HG02763 (cell line): Measurements from ENCODE around the gene WNK2.
"Not testable (repeated sequence)": the region's sequence is repeated elsewhere in the genome, so short reads cannot be mapped to it uniquely, and the experiment has no call there.

Experiments
- ATAC-seq: cut with Tn5 transposase; IDR thresholded peaks from one replicate; pipeline ENCODE4 v1.9.1; 2021; ENCODE audit warnings: mild to moderate bottlenecking, moderate library complexity; ENCODE audit not compliant: unreplicated experiment

Gene WNK2

DNA sequence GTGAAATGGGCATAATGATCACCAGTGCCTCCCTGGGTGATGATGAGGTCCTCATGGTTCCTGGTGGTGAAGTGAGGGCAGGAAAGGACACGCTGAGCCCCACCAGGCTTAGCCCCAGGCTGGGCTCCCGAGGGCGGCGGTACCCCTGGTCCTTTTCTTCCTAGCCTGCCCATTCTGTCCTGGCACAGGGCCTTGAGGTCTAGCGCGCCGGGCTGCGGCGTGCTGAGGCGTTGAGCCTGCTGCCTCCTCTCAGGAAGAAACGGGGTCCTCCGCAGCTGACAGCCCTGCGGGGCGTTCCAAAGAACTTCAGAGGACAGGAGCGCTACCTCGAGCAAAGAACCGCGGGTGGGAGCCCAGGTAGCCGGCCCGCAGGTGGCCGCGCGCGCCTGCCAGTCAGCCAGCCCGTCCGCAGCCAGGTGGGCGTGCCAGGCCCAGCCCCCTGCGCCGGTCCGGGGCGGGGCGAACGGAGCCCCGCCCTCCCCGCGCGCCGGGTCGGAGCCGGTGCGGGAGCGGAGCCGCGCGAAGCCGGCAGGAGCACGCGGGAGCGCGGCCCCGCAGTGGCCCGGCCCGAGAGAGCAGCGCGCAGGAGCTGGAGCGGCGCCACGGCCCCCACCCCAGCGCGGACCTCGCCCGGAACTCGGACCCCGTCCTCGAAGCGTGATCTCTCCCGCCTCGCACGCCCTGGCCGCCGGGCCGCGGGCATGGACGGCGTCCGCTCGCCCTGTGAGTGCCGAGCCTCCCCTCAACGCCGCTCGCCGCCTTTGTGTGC is at the start of gene WNK2:
TSS of gene WNK2 (plus strand) at position 477 of the 769 bp plus-strand sequence. CDS start 791 bp downstream, outside the sequence.
- no peak for ATAC-seq

GRCh38 chr9:93134740-93135444 is 49.0 kb upstream of the WNK2 start:
- ATAC-seq: no peak

DNA sequence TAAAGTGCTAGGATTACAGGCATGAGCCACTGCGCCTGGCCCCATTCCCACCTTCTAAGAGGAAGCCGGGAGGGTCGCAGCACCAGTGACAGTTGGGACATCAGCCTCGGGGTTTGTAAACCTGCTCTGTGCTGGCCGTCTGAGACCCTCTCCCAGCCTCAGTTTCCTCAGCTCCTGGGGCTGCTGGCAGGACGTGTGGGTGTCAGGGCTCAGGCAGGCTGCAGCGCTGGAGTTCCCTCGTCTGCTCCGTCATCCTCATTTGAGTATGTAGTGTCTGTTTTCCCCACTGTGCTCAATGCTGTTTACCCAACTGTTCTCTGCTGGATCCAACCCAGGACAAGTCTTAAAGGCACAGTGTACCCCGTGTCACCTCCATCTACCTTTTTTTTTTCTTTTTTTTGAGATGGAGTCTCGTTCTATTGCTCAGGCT is 47.9 kb upstream of the WNK2 start:
- no peak for ATAC-seq

GRCh38 chr9:93137362-93137761 is 46.6 kb upstream of the WNK2 start:
- ATAC-seq: no peak

DNA sequence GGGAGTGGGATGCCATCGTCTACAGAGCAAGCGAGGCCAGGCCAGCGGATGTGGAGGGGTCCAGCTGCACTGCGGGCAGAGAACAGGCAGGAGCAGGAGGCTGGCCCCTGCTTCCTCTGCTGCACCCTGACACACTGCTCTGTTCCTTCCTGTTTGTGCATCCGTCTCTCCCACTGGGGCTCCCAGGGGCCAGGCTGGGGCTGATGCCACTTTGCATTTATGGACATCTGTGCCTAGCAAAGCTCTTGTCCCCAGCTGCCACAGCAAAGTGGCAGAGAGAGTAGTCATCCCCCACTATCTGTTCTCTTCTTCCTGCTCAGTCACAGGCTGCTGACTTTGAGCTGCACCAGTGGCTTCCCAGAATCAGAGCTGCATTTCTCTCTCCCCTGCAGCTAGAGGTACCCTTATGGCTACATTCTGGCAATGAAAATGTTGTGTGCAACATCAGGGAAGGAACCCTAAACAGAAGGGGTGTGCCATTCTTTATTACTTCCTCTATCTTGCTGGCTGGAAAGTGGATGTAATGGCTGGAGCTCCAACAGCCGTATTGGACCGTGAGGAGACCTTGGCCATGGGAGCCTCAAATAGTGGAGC is 45.7 kb upstream of the WNK2 start:
- ATAC-seq: no peak

DNA sequence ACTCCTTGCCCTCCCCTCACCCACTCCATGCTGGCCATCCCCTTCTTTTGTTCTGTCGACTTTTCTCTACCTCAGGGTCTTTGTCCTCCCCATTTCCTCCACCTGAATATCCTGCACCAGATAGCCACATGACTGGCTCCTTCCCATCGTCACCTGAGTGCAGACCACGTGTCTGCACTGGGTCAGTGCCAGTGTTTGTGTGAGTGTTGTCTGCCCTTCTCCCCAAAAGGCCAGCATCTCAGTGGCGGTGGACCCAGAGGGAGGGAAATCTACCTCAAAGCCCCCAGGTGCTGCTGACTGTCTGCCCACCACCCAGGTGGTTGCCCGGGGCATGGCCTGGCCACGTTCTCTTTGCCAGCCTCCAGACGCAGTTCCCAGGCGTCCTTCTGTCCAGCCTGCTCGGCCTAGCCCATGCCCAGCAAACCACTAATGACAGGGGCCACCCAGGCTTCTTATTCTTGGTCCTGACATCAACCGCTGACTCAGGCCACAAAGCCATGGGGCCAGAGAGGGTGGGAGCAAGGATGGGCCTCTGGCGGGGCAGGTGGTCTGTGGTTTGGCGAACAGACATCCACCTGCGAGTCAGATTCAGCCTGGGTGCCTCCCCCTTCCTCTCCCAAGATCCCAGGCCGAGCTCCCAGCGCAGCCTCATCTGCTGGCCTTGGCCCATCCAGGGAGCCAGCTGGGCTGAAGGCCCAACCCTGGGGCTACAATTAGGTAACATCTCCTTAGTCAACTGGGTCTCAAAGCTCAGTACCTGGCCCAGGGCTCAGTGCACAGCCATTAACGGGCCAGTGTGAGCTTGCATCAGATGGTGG is 44.4 kb upstream of the WNK2 start:
- no peak for ATAC-seq

GRCh38 chr9:93141771-93142483 is 42.0 kb upstream of the WNK2 start:
- no peak for ATAC-seq

DNA sequence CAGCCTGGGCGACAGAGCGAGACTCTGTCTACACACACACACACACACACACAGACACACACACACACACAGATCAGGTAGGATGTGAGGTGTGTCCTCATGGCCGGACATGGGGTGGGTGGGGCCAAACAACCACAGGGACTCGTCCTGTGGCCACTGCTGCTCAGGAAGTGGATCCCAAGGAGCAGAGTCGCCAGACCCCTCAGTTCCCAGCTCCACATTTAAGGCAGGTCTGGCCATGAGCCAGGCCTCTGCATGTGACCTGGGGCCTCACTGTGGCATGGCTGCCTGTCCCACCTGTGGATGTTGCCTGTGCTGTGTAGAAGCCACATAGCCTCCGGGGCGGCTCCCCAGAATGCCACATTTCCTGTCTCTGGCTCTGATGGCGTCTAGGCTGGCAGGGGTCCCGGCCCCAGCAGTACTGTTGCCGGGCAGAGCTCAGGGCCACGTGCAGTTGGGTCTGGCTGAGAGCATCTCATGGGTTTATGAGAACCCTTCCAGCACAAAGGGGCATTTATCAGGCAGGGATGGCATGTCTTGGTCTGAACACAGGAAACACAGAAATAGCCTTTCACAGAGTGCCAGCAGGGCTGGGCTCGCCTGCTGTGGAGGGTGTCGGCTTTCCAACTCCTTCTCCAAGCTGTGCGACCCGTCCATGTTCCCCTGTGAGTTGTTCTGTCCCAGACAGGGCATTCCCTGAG is 40.0 kb upstream of the WNK2 start:
- ATAC-seq: no peak

DNA sequence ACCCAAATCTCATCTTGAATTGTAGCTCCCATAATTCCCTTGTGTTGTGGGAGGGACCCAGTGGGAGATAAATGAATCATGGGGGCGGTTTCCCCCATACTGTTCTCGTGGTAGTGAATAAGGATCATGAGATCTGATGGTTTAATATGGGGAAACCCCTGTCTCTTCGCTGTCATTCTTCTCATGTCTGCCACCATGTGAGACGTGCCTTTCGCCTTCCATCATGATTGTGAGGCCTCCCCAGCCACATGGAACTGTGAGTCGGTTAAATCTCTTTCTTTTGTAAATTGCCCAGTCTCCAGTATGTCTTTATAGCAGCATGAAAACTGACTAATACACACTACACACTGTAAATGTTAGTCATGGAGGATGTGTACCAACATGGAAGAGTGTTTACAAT is 37.2 kb upstream of the WNK2 start:
- ATAC-seq: not testable (repeated sequence)

DNA sequence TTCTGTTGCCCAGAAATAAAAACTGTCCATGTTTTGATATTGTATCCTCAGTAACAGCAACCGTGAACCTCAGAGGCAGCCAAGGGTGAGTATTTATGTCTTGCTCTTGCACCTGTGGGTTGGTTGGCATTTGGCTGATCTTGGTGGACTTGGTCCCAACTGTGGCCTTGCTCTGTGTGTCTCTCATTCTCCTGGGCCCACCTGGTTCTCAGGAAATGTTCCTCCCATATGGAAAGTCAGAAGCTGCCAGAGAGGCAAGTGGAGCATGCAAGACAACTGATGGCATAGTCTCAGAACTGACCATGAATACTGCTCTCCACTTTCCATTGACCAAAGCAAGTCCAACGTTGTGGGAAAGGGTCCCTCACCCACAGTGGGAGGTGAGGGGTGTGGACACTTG is 36.3 kb upstream of the WNK2 start:
- ATAC-seq: no peak

DNA sequence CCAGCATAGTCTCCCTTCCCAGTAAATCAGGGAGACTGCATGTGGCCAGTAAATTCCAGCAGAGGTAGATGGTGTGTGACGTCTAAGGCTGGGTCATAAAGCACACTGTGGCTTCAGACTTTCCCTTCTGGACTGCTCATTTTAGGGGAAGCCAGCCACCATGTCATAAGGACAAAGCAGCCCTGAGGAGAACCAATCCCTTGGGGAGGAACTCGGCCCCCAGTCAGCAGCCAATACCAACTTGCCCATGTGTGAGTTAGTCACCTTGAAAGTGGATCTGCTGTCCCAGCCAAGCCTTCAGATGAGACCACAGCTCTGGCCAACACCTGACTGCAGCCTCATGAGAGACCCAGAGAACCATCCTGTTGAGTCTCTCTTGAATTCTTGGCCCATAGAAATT is 35.2 kb upstream of the WNK2 start:
- ATAC-seq: no peak

- ATAC-seq: no peak
These were observed 34.6 kb upstream of the WNK2 start for GRCh38 chr9:93149361-93149760.

GRCh38 chr9:93151097-93151784 is 32.7 kb upstream of the WNK2 start:
- ATAC-seq: no peak

- ATAC-seq: no peak
These were observed 29.5 kb upstream of the WNK2 start for GRCh38 chr9:93154293-93154903.

GRCh38 chr9:93155716-93156474 is 28.0 kb upstream of the WNK2 start:
- no peak for ATAC-seq

DNA sequence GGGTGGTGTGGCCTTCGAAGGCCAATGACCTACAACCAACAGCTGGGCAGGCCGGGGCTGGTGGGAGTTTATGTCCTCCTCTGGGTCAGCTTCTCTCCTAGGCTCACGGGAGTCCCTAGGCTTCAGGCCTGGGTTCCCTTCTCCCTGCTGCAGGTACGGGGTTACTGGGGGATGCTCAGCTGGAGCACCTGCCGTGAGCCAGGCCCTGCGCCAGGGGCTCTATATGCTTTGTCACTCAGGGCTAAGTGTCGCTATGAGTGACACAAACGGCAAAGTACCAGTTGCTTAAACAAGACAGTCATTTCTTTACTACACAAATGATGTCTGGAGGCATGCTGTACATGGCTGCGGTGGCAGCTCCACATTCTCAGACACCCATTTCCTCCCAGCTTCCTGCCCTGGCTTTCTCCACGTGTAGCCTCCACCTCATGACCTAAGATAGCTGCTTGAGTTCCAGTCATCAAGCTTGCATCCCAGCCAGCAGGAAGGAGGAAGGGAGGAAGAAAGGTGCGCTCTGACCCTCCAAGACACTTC is 27.4 kb upstream of the WNK2 start:
- ATAC-seq: no peak

DNA sequence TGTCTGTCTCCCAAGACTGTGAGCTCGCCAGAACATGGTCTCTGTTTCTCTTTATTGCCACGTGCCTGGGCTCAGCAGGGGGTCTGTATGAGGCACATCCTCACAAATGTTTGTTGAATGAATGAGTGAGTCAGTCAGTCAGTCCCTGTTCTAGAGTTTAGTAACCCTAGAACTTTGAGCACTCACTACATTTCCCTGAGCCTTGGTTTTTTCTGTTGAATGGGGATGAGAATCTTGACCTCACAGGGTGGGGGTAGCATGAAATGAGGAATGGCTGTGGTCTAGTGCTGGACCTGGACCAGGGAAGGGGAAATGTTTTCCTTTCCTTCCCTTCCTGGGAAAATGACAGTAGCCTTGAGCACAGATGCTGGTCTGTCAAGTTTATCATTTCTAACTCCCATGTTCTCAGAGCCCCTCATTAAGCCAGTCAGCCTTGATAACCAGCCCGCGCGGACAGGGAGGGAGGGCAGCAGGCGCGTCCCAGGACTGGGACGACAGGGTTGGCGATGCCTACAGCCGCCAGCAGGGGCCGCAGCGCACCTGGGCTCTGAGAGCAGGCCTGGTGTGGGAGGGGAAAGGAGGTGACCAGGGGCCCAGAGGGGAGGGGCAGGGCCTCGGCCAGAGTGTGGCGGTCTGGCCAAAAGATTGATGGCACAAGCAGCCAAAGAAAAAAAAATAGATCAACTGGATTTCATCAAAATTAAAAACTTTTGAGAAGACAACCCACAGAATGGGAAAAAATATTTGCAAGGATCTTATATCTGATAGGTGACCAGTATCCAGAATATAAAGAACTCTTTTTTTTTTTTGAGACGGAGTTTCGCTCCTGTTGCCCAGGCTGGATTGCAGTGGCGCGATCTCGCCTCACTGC is 24.1 kb upstream of the WNK2 start:
- peak; percentile 87 for ATAC-seq
